Upper lobe of left lung (tissue), 6 donors: Measurements from ENCODE around the gene SNX20. TPM values are rescaled to one million over a fixed set of nuclear protein-coding genes. Genes with fewer than 3 reads are reported as not detected.

Experiments
- ATAC-seq, 2 donors: fragments of 200-7000 bp; cut with Tn5 transposase; one replicate each; pipeline ENCODE4 v1.9.1; 2022; ENCODE audit warnings: mild to moderate bottlenecking in 2 of 2, moderate library complexity in 2 of 2; ENCODE audit not compliant: low FRiP score in 2 of 2
- DNase-seq, 2 donors: peaks; one replicate each; pipeline ENCODE4 v3.0.0-alpha.2; 2019 to 2020
- H3K27ac ChIP-seq, 4 donors: fragments of 200-600 bp; sonication (generic); one replicate each; pipeline ENCODE4 v1.5.1; 2016 to 2019
- H3K27me3 ChIP-seq, 4 donors: fragments of 200-600 bp; sonication (generic); one replicate each; pipeline ENCODE4 v1.5.1; 2017 to 2019
- H3K36me3 ChIP-seq, 4 donors: fragments of 200-600 bp; sonication (generic); one replicate each; pipeline ENCODE4 v1.5.1; 2016 to 2019
- H3K4me1 ChIP-seq, 4 donors: fragments of 200-600 bp; sonication (generic); one replicate each; pipeline ENCODE4 v1.5.1; 2018 to 2019
- H3K4me3 ChIP-seq, 4 donors: fragments of 200-600 bp; sonication (generic); one replicate each; pipeline ENCODE4 v1.5.1; 2017 to 2019; ENCODE audit warnings: mild to moderate bottlenecking in 2 of 4, moderate library complexity in 1 of 4
- H3K9me3 ChIP-seq, 4 donors: fragments of 200-600 bp; sonication (generic); one replicate each; pipeline ENCODE4 v1.5.1; 2018 to 2019
- EP300 ChIP-seq, 4 donors: sonication (generic); formaldehyde crosslinking; IDR thresholded peaks; one replicate each; pipeline ENCODE4 v1.5.1; 2017; ENCODE audit warnings: antibody characterized with exemption in 4 of 4, control low read depth in 2 of 4
- POLR2A ChIP-seq, 4 donors: fragments of 450-650 bp; IDR thresholded peaks; one replicate each; pipeline ENCODE4 v1.5.1; 2016 to 2017; ENCODE audit warnings: antibody characterized with exemption in 4 of 4, mild to moderate bottlenecking in 2 of 4
- POLR2AphosphoS5 ChIP-seq, 2 donors: sonication (generic); formaldehyde crosslinking; IDR thresholded peaks; one replicate each; pipeline ENCODE4 v1.5.1; 2017; ENCODE audit warnings: antibody characterized with exemption in 2 of 2
- WGBS, 2 donors: methylation state at CpG; one replicate each; pipeline ENCODE4 v1.1.5; 2017 to 2018; 5-methylcytosine and 5-hydroxymethylcytosine counted together
- total RNA-seq, 6 donors: library from RNA; depleted of rRNA in 4 of 6; stranded (reverse); fragments of >200 nt in 4 of 6; gene quantifications; one replicate each; pipeline versions ENCODE4 v1.1.0 to v1.2.1, GENCODE V29; 2016 to 2021
- TF ChIP-seq, protein P1 (sequence below), 6 experiments: fragments of 450-650 bp in 4 of 6; fragments of 200-600 bp in 2 of 6; sonication (generic) in 2 of 6; IDR thresholded peaks; one replicate each; pipeline ENCODE4 v1.5.1; 2016 to 2019; ENCODE audit warnings: antibody characterized with exemption in 6 of 6
- donor health status: DM: no; HTN: no; CAD: no; lungs with moderate emphysema.
- donor health status: DM: no; HTN: yes; CAD: no; lungs with severe emphysema.

Gene SNX20
- total RNA-seq, 6 donors from 2014 or later, result 3.2 to 16.9 (median 13.2) TPM

DNA sequence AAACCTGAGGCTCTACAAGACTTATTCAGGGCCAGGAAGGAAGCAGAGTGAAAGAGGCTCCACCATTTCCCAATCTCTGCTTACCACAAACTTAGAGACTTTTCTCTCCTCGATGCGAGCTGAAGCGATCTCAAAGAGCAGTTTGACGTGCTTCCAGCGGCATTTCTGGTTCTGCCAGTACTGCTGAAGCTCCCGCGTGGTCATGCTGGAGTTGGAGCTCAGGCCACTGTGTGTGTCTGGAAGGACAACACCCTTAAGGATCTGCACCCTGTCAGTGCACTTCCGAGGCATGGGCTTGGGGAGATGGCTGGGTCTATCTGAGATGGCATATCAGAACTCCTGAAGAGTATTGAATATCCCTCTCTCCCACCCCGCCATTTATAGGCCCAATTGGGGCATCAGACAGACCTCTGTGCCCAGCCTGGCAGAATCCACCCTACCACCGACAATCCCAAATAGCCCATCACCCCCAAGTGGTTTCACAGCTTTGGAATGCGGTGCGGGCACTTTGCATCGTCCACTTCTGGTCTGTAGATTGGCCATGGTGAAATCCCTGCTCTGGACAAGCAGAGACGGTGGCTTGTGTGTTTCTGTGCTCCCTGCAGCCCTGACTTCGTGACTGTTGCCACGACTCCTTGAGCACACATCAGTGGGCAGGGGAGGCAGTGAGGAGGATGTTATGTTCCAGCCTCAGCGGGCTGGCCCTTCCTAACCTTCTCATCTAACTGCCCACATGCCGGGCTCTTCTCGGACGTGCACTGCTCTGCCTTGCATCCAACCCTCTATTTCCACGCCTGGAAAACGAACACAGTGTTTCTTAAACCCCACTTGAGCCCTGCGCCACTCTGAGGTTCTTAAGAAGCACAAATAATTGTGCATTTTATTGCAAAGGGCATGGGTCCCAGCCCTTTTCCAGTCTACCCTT lies 5.2 kb downstream of the SNX20 start:
- Histone ChIP-seq H3K27ac (peak overlapping the region; percentile 5 to 77 (median 32)), H3K36me3 (peaks cover 0 to 16% (median 13%) of the 10 kb centered on the region in 4 donors), H3K4me3 (no peak overlapping the region), H3K4me1 (peaks cover 0 to 31% (median 5%) of the 10 kb centered on the region in 4 donors), H3K27me3 (no peaks in the 10 kb centered on the region), H3K9me3 (peaks cover 5 to 24% (median 18%) of the 10 kb centered on the region in 4 donors)
- no peak for TF ChIP-seq EP300 (IDR thresholded peaks at IDR 0.05)
- TF ChIP-seq POLR2AphosphoS5 (IDR thresholded peaks at IDR 0.05), result peak in 1 of 2 donors; percentile 4
- 68 to 77% methylated on average over 21 to 22 of the region's 23 CpGs for WGBS, 2 donors
- ATAC-seq (peak; percentile 31 to 75), DNase-seq (peak in 1 of 2 donors; percentile 81)

DNA sequence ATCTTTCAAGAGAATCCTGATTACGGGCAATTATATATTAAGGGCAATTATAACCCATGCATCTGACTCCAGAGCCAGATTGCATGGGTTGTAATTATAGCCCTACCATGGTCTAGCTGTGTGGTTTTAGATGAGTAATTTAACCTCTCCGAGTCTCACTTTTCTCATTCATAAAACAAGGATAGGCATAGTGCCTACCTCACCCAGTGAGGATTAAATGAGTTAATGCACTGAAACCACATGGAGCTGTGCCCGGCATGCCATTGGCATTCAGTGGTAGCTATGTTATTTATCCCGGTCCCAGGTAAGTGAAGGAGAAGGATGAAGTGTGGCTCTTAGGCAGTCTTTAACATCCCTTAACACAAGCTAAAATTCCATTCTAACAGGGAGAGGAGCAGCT lies 6.3 kb downstream of the SNX20 start:
- no peak overlapping the region for H3K27ac ChIP-seq
- peaks cover 5 to 24% (median 18%) of the 10 kb centered on the region in 4 donors for H3K9me3 ChIP-seq
- peaks cover 0 to 27% (median 4%) of the 10 kb centered on the region in 4 donors for H3K4me1 ChIP-seq
- WGBS, 2 donors, result 86 to 90% methylated on average over 4 of the region's 4 CpGs
- no peak for ATAC-seq
- H3K4me3 ChIP-seq, result no peak overlapping the region
- no peak for DNase-seq
- no peaks in the 10 kb centered on the region for H3K27me3 ChIP-seq
- TF ChIP-seq POLR2A (IDR thresholded peaks at IDR 0.05) (no peak), POLR2AphosphoS5 (IDR thresholded peaks at IDR 0.05) (no peak), EP300 (IDR thresholded peaks at IDR 0.05) (no peak)
- TF ChIP-seq, protein P1, sequence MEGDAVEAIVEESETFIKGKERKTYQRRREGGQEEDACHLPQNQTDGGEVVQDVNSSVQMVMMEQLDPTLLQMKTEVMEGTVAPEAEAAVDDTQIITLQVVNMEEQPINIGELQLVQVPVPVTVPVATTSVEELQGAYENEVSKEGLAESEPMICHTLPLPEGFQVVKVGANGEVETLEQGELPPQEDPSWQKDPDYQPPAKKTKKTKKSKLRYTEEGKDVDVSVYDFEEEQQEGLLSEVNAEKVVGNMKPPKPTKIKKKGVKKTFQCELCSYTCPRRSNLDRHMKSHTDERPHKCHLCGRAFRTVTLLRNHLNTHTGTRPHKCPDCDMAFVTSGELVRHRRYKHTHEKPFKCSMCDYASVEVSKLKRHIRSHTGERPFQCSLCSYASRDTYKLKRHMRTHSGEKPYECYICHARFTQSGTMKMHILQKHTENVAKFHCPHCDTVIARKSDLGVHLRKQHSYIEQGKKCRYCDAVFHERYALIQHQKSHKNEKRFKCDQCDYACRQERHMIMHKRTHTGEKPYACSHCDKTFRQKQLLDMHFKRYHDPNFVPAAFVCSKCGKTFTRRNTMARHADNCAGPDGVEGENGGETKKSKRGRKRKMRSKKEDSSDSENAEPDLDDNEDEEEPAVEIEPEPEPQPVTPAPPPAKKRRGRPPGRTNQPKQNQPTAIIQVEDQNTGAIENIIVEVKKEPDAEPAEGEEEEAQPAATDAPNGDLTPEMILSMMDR (IDR thresholded peaks at IDR 0.05), result no peak
- H3K36me3 ChIP-seq, result peaks cover 0 to 16% (median 13%) of the 10 kb centered on the region in 4 donors

DNA sequence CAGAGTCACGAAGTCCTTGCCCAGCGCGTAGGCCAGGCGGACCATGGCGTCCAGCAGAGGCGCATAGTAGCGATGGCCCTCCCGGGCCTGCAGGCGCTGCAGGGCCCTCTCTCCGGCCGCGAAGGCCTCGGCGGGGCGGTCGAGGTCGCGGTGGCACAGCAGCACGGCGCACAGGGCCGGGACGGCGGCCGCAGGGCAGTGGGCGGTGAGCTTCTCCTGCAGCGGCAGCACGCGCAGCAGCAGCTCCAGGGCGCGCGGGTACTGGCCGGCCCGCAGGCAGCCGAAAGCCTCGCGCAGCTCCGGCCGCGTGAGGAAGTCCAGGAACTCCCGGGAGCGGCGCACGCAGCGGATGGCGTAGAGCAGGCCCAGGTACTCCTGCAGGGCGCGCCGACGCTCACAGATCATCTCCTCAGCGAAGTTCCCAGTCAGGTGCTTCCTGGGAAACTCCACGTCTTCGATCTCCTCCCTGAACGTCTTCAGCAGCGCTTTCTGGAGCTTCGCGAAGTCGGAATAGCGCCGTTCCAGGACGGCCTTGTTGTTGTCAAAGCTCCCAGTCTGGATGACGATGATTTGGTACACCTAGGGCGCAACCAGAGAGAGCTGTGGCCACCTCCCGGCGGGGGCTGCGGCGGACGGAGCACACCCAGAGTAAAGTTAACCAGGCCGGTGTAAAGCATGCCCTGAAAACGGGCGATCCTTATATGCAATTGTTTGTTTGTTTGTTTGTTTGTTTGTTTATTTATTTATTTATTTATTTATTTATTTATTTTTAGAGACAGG lies 7.4 kb downstream of the SNX20 start:
- H3K36me3 ChIP-seq, result peaks cover 0 to 16% (median 13%) of the 10 kb centered on the region in 4 donors

DNA sequence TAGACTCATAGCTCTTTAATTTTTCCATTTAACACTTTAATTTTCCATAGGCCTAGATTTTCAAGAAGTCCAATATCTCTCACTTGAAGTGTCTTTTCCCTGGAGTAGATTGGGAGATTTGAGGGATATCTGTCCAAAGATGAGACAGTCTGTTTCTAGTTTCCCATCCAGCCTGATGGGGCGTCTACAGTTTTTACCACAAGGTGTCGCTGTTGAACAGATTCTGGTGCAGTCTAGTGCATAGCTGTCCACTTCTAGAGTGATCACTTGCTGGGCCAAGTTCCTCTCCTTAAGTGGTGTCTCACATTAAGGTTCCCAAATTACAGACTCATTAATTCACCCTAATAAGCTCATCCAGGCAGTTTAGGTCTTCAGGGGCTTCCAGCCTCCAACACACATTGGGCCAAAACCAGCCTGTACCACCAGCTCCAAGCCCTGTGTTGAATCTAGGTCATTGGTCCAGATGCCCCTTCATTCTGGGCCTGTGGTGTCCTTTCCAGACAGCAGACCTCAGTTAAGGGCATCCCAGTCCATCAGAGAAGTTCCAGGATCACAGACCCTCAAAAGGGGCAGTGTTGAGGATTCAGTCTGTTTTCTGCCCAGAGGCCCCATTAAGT lies 9.4 kb downstream of the SNX20 start:
- peaks cover 8 to 29% (median 17%) of the 10 kb centered on the region in 4 donors for H3K4me1 ChIP-seq
- no peak overlapping the region for H3K27ac ChIP-seq
- ATAC-seq (no peak), DNase-seq (no peak)
- H3K27me3 ChIP-seq, result no peaks in the 10 kb centered on the region
- peaks cover 5 to 24% (median 18%) of the 10 kb centered on the region in 4 donors for H3K9me3 ChIP-seq
- H3K4me3 ChIP-seq, result no peak overlapping the region
- WGBS, 2 donors, result 53 to 66% methylated on average over 2 of the region's 2 CpGs
- TF ChIP-seq EP300 (IDR thresholded peaks at IDR 0.05) (no peak), POLR2A (IDR thresholded peaks at IDR 0.05) (no peak), POLR2AphosphoS5 (IDR thresholded peaks at IDR 0.05) (no peak)
- TF ChIP-seq, protein P1 (IDR thresholded peaks at IDR 0.05), result peak in 5 of 6 experiments; percentile 44 to 60 (median 45)
- H3K36me3 ChIP-seq, result peaks cover 0 to 16% (median 13%) of the 10 kb centered on the region in 4 donors

More for the DNA sequence above, 7.4 kb downstream of the SNX20 start:
- DNase-seq (peak in 1 of 2 donors; percentile 82), ATAC-seq (no peak)
- Histone ChIP-seq H3K4me3 (no peak overlapping the region), H3K27me3 (no peaks in the 10 kb centered on the region), H3K9me3 (peaks cover 5 to 24% (median 18%) of the 10 kb centered on the region in 4 donors), H3K4me1 (peaks cover under 1 to 21% (median 7%) of the 10 kb centered on the region in 4 donors), H3K27ac (no peak overlapping the region)
- TF ChIP-seq POLR2A (IDR thresholded peaks at IDR 0.05) (no peak), EP300 (IDR thresholded peaks at IDR 0.05) (no peak), POLR2AphosphoS5 (IDR thresholded peaks at IDR 0.05) (no peak)
- TF ChIP-seq, protein P1 (IDR thresholded peaks at IDR 0.05), result no peak
- WGBS, 2 donors, result 77 to 93% methylated on average over 31 to 55 of the region's 70 CpGs
